ENCODE results near the gene SLC22A3.

SLC22A3 gene

GRCh38 chr6:160328447-160328846 lies 19.7 kb upstream of the SLC22A3 start:
- no peak overlapping the region for H3K4me3 Mint-ChIP-seq
- H3K27ac Mint-ChIP-seq, result no peak overlapping the region
- no peaks in the 10 kb centered on the region for H3K9me3 Mint-ChIP-seq
- H3K36me3 Mint-ChIP-seq (ENCODE audit: low read depth), result no peaks in the 10 kb centered on the region
- no peaks in the 10 kb centered on the region for H3K4me1 Mint-ChIP-seq (ENCODE audit: low read depth)
- H3K27me3 Mint-ChIP-seq, result peaks cover 25% of the 10 kb centered on the region

DNA sequence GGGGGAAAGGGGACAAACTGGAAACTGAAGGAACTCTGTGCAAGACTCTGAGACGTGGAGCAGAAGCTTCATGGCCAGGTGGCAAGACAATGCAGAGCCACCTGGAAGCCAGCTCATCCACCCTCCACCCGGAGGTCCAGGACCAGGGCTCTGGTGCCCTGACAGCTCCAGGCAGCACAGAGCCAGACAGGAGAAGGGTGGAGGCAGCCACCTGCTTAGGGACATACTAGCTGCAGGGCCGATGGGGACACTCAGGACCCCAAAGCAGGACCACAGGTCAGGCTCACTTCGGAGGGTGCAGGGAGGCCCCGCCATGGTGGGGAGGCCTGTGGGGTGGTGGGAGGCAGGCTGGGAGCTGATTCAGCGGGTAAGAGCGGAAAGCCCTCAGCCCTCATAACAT lies 19.0 kb upstream of the SLC22A3 start:
- Mint-ChIP-seq H3K9me3 (no peaks in the 10 kb centered on the region), H3K27me3 (peaks cover 29% of the 10 kb centered on the region), H3K4me3 (no peak overlapping the region), H3K36me3 (ENCODE audit: low read depth) (no peaks in the 10 kb centered on the region), H3K4me1 (ENCODE audit: low read depth) (no peaks in the 10 kb centered on the region), H3K27ac (no peak overlapping the region)

DNA sequence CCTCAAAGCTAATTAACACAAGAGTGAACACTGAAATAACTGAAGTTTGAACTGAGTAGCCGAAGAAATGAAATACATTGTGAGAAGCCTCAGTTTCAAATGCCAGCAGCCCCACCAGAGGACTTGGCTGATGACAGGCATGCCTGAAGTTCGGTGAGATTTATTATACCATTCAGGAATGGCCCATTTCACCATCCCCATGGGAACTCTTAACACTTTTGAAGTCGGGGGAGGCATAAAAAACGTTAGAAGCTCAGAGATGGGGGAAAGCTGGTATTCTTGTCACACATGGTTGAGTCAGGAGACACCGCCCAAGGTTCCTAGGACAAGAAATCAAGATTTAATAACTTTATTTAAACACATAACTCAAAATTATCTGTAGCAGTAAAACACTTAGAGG lies 17.6 kb upstream of the SLC22A3 start:
- no peaks in the 10 kb centered on the region for H3K9me3 Mint-ChIP-seq

GRCh38 chr6:160331204-160331603 lies 17.0 kb upstream of the SLC22A3 start:
- H3K27me3 Mint-ChIP-seq, result peaks cover 36% of the 10 kb centered on the region

More for the DNA sequence above, 17.6 kb upstream of the SLC22A3 start:
- no peaks in the 10 kb centered on the region for H3K36me3 Mint-ChIP-seq (ENCODE audit: low read depth)
- no peak overlapping the region for H3K27ac Mint-ChIP-seq
- no peaks in the 10 kb centered on the region for H3K4me1 Mint-ChIP-seq (ENCODE audit: low read depth)
- peaks cover 34% of the 10 kb centered on the region for H3K27me3 Mint-ChIP-seq
- H3K4me3 Mint-ChIP-seq, result no peak overlapping the region

GRCh38 chr6:160331753-160332152 lies 16.4 kb upstream of the SLC22A3 start:
- Mint-ChIP-seq H3K4me1 (ENCODE audit: low read depth) (no peaks in the 10 kb centered on the region), H3K36me3 (ENCODE audit: low read depth) (no peaks in the 10 kb centered on the region), H3K4me3 (no peak overlapping the region), H3K27ac (no peak overlapping the region), H3K27me3 (peaks cover 39% of the 10 kb centered on the region), H3K9me3 (no peaks in the 10 kb centered on the region)

More at GRCh38 chr6:160331204-160331603, 17.0 kb upstream of the SLC22A3 start:
- Mint-ChIP-seq H3K4me3 (no peak overlapping the region), H3K9me3 (no peaks in the 10 kb centered on the region), H3K36me3 (ENCODE audit: low read depth) (no peaks in the 10 kb centered on the region), H3K4me1 (ENCODE audit: low read depth) (no peaks in the 10 kb centered on the region), H3K27ac (no peak overlapping the region)

- Mint-ChIP-seq H3K4me1 (ENCODE audit: low read depth) (no peaks in the 10 kb centered on the region), H3K9me3 (no peaks in the 10 kb centered on the region), H3K27ac (no peak overlapping the region), H3K36me3 (ENCODE audit: low read depth) (no peaks in the 10 kb centered on the region), H3K27me3 (peaks cover 43% of the 10 kb centered on the region), H3K4me3 (no peak overlapping the region)
These were observed 15.1 kb upstream of the SLC22A3 start for GRCh38 chr6:160333101-160333500.

GRCh38 chr6:160333841-160334240 lies 14.3 kb upstream of the SLC22A3 start:
- no peak overlapping the region for H3K27ac Mint-ChIP-seq
- H3K27me3 Mint-ChIP-seq, result peaks cover 40% of the 10 kb centered on the region
- H3K4me1 Mint-ChIP-seq (ENCODE audit: low read depth), result no peaks in the 10 kb centered on the region
- no peaks in the 10 kb centered on the region for H3K36me3 Mint-ChIP-seq (ENCODE audit: low read depth)
- H3K9me3 Mint-ChIP-seq, result no peaks in the 10 kb centered on the region
- H3K4me3 Mint-ChIP-seq, result no peak overlapping the region

- Mint-ChIP-seq H3K9me3 (no peaks in the 10 kb centered on the region), H3K4me3 (no peak overlapping the region), H3K36me3 (ENCODE audit: low read depth) (no peaks in the 10 kb centered on the region), H3K27ac (no peak overlapping the region), H3K27me3 (peaks cover 40% of the 10 kb centered on the region), H3K4me1 (ENCODE audit: low read depth) (no peaks in the 10 kb centered on the region)
These were observed 12.0 kb upstream of the SLC22A3 start for GRCh38 chr6:160336200-160336599.

DNA sequence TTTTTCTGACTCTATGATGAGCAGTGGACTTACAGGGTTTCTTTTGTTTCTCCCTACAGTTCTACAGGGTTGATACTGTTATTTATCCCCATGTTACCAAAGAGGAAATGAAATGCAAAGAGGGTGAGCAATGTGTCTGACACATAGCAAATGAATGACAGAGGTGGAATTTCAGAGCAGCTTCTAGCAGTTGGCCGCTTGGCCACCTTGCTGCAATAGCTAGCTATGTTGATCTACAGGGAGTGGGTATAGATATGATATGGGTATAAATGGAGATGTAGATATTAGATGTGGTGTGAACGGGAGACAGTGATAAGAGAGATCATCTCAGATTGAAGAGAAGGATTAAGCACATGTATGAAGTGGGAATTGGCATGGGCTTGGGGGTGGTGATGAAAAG lies 10.9 kb upstream of the SLC22A3 start:
- no peak overlapping the region for H3K4me3 Mint-ChIP-seq
- H3K36me3 Mint-ChIP-seq (ENCODE audit: low read depth), result no peaks in the 10 kb centered on the region
- H3K9me3 Mint-ChIP-seq, result no peaks in the 10 kb centered on the region
- no peaks in the 10 kb centered on the region for H3K4me1 Mint-ChIP-seq (ENCODE audit: low read depth)
- peaks cover 31% of the 10 kb centered on the region for H3K27me3 Mint-ChIP-seq
- H3K27ac Mint-ChIP-seq, result no peak overlapping the region

- Mint-ChIP-seq H3K27me3 (peaks cover 30% of the 10 kb centered on the region), H3K4me3 (no peak overlapping the region), H3K36me3 (ENCODE audit: low read depth) (no peaks in the 10 kb centered on the region), H3K4me1 (ENCODE audit: low read depth) (no peaks in the 10 kb centered on the region), H3K9me3 (no peaks in the 10 kb centered on the region), H3K27ac (no peak overlapping the region)
These were observed 10.2 kb upstream of the SLC22A3 start for GRCh38 chr6:160337991-160338390.

- Mint-ChIP-seq H3K4me1 (ENCODE audit: low read depth) (no peaks in the 10 kb centered on the region), H3K27ac (no peak overlapping the region), H3K4me3 (no peak overlapping the region), H3K36me3 (ENCODE audit: low read depth) (no peaks in the 10 kb centered on the region), H3K27me3 (peaks cover 30% of the 10 kb centered on the region), H3K9me3 (no peaks in the 10 kb centered on the region)
These were observed 5.0 kb upstream of the SLC22A3 start for GRCh38 chr6:160343144-160343543.

DNA sequence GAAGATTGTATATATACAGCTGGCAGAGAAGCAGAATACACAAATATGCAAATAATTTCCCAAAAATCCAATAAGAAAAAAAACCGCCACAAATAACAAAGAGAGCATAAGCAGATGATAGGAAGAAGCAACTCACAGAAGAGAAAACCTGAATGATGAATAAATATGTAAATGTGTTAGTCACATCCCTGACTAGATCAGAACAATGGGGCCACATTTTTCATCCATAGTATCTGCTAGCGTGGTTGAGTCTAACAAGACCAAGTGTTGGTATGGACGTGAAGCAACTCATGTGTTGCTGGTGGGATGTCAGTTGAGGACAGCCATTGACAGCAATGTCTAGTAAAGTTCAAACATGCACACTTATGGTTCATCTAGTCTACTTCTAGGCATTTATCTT lies 3.9 kb upstream of the SLC22A3 start:
- Mint-ChIP-seq H3K9me3 (no peaks in the 10 kb centered on the region), H3K27ac (no peak overlapping the region), H3K4me3 (no peak overlapping the region), H3K36me3 (ENCODE audit: low read depth) (no peaks in the 10 kb centered on the region), H3K27me3 (peaks cover 37% of the 10 kb centered on the region), H3K4me1 (ENCODE audit: low read depth) (no peaks in the 10 kb centered on the region)

GRCh38 chr6:160347259-160348222 lies 637 bp upstream of the SLC22A3 start:
- H3K27me3 Mint-ChIP-seq, result peaks cover 63% of the 10 kb centered on the region

GRCh38 chr6:160349020-160349441 lies 853 bp downstream of the SLC22A3 start:
- H3K36me3 Mint-ChIP-seq (ENCODE audit: low read depth), result no peaks in the 10 kb centered on the region
- peaks cover 66% of the 10 kb centered on the region for H3K27me3 Mint-ChIP-seq
- no peaks in the 10 kb centered on the region for H3K4me1 Mint-ChIP-seq (ENCODE audit: low read depth)
- no peaks in the 10 kb centered on the region for H3K9me3 Mint-ChIP-seq
- H3K4me3 Mint-ChIP-seq, result peak overlapping the region; percentile 17
- no peak overlapping the region for H3K27ac Mint-ChIP-seq

More at GRCh38 chr6:160347259-160348222, 637 bp upstream of the SLC22A3 start:
- H3K27ac Mint-ChIP-seq, result no peak overlapping the region
- H3K36me3 Mint-ChIP-seq (ENCODE audit: low read depth), result no peaks in the 10 kb centered on the region
- no peaks in the 10 kb centered on the region for H3K9me3 Mint-ChIP-seq
- no peaks in the 10 kb centered on the region for H3K4me1 Mint-ChIP-seq (ENCODE audit: low read depth)
- H3K4me3 Mint-ChIP-seq, result no peak overlapping the region

DNA sequence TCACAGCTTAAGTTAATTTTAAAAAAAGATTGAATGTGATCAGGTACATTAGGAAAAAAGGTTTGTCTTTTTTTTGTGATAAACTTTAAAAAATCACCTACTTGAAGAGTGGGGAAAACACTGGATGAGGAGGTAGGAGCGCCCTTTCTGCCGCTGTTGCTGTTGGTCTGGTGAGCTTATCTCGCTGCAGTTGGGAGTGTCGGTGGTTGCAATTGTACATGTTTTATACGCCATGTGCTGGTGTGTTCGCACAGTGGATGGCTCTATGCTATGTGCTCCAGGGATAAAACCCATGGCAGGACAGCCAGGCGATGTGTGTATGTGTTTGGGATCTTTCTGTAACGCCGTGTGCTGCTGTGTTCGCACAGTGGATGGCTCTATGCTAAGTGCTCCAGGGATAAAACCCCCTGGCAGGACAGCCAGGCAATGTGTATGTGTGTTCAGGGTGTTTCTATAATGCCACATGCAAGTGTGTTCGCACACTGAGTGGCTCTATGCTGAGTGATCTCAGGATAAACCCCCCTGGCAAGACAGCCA lies 1.7 kb downstream of the SLC22A3 start:
- no peaks in the 10 kb centered on the region for H3K4me1 Mint-ChIP-seq (ENCODE audit: low read depth)
- H3K27me3 Mint-ChIP-seq, result peaks cover 65% of the 10 kb centered on the region
- no peaks in the 10 kb centered on the region for H3K9me3 Mint-ChIP-seq
- H3K36me3 Mint-ChIP-seq (ENCODE audit: low read depth), result no peaks in the 10 kb centered on the region
- H3K4me3 Mint-ChIP-seq, result no peak overlapping the region
- H3K27ac Mint-ChIP-seq, result no peak overlapping the region
